Bronchial epithelial cell (primary cell): ENCODE data around the gene TMIE. TPM values are rescaled to one million over a fixed set of nuclear protein-coding genes. Genes with fewer than 3 reads are reported as not detected.

Source experiments
- DNase-seq: peaks from one replicate; pipeline ENCODE4 v3.0.0-alpha.2; 2010; ENCODE audit warnings: low read depth
- FAIRE-seq: peaks from 2 replicates; lab custom pipeline; 2011; peaks lifted over from hg19 to GRCh38; lab: Jason Lieb, UNC
- H3K27me3 ChIP-seq: 2 replicates; pipeline ENCODE4 v1.5.1; 2011; ENCODE audit warnings: low read length; ENCODE audit not compliant: control insufficient read depth, insufficient read depth
- H3K36me3 ChIP-seq: 2 replicates; pipeline ENCODE4 v1.5.1; 2011; ENCODE audit warnings: low read length; ENCODE audit not compliant: control insufficient read depth, insufficient read depth
- H3K4me3 ChIP-seq: 2 replicates; pipeline ENCODE4 v1.5.1; 2011; ENCODE audit warnings: mild to moderate bottlenecking, low read depth, low read length, control low read depth
- total RNA-seq: library from RNA; depleted of rRNA; stranded (reverse); fragments of >200 nt; gene quantifications from 2 replicates; pipeline ENCODE4 v1.2.1, GENCODE V29; 2014
- TF ChIP-seq, protein P1 (sequence below): IDR thresholded peaks from 2 replicates; pipeline ENCODE4 v1.5.1; 2011; ENCODE audit warnings: mild to moderate bottlenecking, moderate library complexity, low read length, control low read depth, inconsistent platforms; ENCODE audit not compliant: insufficient read depth, severe bottlenecking

Gene TMIE, protein sequence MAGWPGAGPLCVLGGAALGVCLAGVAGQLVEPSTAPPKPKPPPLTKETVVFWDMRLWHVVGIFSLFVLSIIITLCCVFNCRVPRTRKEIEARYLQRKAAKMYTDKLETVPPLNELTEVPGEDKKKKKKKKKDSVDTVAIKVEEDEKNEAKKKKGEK
- total RNA-seq: 1.3 and 1.6 TPM in 2 replicates

DNA sequence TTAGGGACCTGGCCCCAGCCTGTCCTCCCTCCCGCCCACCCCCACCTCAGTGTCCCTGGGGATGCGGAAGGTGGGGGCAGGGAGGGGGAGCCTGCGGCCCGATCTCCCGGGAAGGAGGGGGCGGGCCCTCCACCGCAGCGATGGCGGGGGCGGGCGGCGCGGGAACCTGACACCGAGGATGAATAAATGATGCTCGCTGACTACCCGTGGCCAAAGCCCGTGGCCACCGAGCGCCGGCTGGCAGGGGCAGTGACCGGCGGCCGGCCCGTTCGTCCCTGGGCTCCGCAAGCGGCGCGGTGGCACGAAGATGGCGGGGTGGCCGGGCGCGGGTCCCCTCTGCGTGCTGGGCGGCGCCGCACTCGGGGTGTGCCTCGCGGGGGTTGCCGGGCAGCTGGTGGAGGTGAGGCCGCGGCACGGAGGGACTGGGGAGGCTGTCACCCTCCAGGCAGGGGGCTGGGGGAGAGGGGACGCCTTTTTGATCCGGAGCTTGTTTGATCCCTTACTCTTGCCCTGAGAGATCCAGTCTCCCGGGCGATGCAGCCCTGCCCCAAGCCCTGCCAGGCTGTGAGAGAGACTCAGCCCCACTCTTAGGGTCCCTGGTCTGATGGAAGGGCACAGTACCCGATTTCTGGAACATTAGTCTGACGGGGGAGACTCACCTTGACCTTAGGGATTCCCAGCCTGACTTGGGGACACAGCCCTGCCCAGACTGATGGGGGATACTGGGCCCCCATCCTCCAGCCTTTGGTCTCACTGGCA, at the start of gene TMIE:
Gene TMIE (plus strand): TSS at position 212 of the 759 bp plus-strand sequence. CDS start 96 bp downstream, at position 308.
- TF ChIP-seq, protein P1, sequence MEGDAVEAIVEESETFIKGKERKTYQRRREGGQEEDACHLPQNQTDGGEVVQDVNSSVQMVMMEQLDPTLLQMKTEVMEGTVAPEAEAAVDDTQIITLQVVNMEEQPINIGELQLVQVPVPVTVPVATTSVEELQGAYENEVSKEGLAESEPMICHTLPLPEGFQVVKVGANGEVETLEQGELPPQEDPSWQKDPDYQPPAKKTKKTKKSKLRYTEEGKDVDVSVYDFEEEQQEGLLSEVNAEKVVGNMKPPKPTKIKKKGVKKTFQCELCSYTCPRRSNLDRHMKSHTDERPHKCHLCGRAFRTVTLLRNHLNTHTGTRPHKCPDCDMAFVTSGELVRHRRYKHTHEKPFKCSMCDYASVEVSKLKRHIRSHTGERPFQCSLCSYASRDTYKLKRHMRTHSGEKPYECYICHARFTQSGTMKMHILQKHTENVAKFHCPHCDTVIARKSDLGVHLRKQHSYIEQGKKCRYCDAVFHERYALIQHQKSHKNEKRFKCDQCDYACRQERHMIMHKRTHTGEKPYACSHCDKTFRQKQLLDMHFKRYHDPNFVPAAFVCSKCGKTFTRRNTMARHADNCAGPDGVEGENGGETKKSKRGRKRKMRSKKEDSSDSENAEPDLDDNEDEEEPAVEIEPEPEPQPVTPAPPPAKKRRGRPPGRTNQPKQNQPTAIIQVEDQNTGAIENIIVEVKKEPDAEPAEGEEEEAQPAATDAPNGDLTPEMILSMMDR: no peak
- Histone ChIP-seq H3K36me3 (no peaks in the 10 kb centered on the region), H3K4me3 (no peak within 1 kb of the TSS), H3K27me3 (peaks cover 6% of the 10 kb centered on the region)
- no peak for DNase-seq
- no peak for FAIRE-seq

GRCh38 chr3:46655271-46655670, 45.9 kb upstream of the TMIE start:
- TF ChIP-seq, protein P1: no peak
- H3K36me3 ChIP-seq: no peaks in the 10 kb centered on the region
- DNase-seq: no peak
- FAIRE-seq: no peak
- no peaks in the 10 kb centered on the region for H3K27me3 ChIP-seq
- no peak overlapping the region for H3K4me3 ChIP-seq

GRCh38 chr3:46656778-46657556, 44.2 kb upstream of the TMIE start:
- FAIRE-seq (no peak), DNase-seq (peak; percentile 69)
- Histone ChIP-seq H3K27me3 (no peaks in the 10 kb centered on the region), H3K4me3 (no peak overlapping the region), H3K36me3 (no peaks in the 10 kb centered on the region)
- TF ChIP-seq, protein P1: peak; percentile 18

DNA sequence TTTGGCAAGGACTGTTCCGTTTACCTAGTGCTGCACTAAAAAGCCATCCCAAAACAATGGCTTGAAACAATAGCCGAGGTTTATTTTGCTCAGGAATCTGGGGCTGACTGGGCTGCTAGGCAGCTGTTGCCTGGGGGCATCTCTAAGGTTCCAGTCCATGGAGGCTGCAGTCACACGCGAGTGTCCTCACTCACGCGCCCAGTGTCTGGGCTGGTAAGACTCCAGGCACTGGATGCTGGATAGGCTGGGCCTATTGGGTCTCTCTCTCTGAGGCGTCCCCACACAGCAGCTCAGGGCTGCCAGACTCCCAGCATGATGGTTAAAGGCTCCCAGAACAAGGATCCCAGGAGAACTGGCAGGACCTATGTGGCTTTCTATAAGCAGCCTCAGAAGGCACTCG, 41.9 kb upstream of the TMIE start:
- Histone ChIP-seq H3K4me3 (no peak overlapping the region), H3K36me3 (no peaks in the 10 kb centered on the region), H3K27me3 (no peaks in the 10 kb centered on the region)
- DNase-seq (peak; percentile 18), FAIRE-seq (no peak)
- TF ChIP-seq, protein P1: no peak

- DNase-seq: peak; percentile 36
- Histone ChIP-seq H3K27me3 (no peaks in the 10 kb centered on the region), H3K4me3 (no peak overlapping the region), H3K36me3 (no peaks in the 10 kb centered on the region)
- TF ChIP-seq, protein P1: no peak
- FAIRE-seq: no peak
These were observed 41.2 kb upstream of the TMIE start for GRCh38 chr3:46660003-46660402.
